OCI-M2 (cell line): ENCODE results near the gene STX8.

ENCODE experiments used
- DNase-seq: peaks from one replicate; lab custom pipeline; 2025; ENCODE audit not compliant: unreplicated experiment; lab: John Stamatoyannopoulos, UW

Gene STX8

DNA sequence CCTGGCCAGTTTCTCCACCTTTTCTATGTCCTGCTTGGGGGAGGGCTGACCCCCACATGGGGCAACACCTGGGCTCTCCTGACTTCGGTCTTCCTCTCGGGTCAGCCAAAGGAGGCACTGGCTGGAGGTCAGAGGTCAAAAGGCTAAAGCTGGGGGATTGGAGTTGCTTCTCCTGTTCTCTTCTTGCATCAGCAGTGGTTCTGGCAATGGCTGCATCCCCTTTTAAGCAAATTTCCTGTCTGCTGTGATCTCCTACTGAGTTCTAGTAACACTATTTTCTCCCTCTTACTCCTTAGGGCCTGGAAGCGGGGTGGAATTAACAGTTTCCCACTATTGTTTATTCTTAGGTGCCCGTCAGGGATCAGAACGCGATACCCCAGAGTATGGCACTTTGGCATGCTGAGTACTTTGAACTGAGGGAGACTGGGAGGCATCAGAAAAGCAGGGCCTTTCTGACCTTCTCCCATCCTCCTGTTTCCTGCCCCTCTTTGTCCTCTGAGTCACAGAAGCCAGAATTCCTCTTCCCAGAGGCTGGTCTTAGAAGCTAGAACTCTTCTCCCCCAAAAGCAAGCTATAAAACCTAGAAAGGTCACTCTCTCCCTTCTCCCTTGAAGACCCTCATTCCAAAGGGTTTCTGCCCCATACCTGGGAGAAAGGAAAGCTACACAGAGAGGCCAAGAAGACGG is 268.2 kb downstream of the STX8 start:
- DNase-seq, result no peak

DNA sequence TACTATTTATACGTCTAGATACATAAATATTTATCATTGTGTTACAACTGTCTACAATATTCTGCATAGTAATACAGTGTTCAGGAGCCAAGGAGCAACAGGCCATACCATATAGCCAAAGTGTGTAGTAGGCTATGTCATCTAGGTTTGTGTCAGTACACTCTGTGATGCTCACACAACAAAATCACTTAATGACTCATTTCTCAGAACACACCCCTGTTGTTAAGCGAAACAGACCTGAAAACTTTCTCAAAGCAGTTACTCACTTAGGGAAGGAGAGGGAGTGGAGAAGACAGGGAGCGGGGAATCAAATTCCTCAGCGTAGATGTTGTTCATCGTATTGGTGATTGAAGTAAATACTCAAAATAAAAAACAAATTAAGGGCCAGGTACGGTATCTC is 269.5 kb downstream of the STX8 start:
- DNase-seq, result no peak

DNA sequence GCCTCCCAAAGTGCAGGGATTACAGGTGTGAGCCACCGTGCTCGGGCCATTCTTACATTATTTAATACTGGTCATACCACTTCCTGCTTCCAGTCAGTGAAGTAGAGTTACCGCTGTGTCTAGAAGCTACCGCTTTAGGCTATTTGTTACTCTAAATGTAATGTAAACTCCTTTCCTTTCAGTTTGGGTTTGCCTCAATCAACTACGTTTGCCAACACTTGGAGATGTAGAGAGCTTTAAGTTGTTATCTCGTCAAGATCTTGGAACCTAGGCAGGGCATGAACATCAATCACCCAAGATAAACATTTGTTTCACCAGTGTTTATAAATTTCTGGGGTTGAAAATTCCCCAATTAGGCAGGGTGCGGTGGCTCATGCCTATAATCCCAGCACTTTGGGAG is 275.9 kb downstream of the STX8 start:
- no peak for DNase-seq

DNA sequence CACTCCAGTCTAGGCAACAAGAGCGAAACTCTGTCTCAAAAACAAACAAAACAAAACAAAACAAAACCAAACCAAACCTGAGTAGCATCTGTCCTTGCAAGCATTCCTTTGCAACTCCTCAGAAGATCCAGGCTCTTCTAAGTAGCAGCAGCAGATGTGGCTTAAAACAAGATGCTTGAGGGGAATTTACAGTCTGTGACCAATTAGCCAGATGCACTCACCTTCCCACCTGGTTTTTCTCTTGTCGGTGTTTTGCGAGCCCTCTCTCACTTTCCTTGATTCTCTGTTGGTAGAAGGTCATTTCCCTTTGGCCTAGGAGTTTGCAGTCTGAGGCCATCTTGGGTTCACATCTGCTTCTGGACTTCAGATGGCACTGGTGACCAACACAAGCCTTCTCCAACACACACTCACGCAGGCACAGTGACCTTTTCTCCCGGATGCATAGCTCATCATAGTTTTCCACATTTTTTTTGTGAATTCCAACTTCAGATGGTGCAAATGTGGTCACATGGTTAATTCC is 276.8 kb downstream of the STX8 start:
- DNase-seq, result no peak

DNA sequence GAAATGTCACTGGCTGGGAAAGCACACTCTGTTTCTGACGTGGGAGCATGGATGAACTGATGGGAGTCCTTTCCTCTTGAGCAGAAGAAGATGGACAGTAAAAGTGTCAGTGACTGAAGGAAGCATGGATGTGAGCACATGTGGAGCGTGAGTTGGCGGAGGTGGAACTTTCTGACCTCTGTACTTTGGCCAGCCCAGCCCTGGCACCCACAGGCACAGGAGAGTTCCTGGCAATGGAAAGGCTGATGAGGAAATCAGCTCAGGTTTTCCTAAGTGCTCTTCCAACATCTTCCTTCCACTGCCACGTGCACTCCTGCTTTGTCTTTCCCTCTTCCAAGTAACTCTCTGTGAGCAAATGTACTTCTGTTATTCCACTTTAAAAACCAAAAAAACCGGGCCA is 277.5 kb downstream of the STX8 start:
- no peak for DNase-seq

DNA sequence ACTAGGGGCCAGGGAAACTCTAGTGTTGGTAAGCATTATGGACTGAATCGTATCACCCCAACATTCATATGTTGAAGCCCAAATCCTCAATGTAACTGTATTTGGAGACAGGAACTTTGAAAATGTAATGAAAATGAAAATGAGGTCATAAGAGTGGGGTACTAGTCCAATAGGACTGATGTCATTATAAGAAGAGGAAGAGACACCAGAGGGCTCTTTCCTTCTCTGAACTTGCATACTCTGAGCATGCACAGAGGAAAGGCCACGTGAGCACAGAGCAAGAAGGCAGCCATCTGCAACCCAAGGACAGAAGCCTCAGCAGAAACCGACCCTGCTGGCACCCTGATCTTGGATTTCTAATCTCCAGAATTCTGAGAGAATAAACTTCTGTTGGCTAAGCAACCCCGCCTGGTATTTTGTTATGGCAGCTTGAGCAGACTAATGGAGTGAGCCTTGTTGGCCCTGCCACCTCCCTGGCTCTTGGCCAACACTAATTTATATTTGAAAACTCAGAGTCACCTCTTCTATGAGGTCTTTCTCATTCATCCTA is 280.9 kb downstream of the STX8 start:
- no peak for DNase-seq

DNA sequence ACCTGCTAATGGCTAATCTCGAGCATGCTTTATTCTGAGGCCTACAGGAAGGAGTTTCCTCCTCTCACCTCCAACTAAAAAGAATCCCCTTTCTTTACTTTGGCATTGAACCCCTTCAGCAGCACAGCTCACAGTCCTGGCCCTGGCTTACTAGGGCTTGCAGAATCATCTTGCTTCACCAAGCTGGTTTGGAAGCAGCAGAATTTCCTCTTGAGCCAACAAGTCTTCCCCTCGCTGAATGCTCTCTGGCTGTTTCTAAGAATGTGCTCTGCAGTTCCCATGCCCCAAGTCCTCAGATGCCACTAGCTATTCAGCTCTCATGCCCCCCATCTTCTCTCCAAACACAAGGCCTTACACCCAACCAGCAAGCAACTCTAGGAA is 283.1 kb downstream of the STX8 start:
- no peak for DNase-seq

DNA sequence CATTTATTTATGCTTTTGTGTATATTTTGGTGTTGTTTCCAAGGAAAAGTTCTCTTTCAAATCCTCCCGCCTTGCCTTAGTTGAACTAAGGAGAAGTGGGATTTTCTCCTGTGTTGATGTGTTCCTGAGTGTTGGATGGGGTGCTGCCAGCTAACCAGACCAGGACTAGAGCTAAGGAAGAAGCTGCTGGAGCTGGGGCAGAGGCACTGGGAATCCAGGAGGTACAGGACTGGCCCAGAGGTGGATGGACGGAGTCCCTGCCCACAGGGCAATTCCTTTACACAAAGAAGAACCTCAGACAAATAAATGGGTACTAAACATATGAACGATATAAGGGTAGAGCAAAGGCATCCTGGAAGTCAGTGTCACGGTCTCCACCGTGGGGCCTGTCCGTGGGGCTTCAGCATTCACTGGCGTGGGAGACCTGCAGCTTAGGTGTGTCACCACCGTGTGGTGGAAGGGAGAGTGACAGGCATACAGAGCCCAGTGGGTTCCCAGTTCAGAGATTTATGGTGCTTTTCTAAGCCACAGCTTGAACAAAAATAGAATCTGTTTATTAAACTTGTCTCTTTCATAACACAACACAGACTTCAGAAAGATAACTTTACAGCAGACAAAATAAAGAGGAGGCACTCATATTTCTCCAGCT is 283.6 kb downstream of the STX8 start:
- DNase-seq, result no peak

DNA sequence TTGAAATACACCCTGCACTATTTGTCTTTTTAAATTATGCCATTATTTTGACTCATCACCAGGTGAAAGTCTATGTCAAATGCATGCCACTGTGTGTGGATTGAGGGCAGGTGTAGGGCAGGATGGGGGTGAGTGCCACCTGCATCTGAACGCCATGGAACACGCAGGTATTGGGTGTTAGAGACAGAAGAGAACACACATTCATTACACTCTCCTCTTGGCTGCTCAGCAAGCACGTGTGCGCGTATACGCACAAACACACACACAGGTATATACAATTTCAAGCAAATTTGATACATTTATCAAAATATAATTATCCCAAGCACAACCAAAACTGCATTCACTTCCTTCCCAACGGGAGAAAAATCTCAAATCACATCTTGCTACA is 285.4 kb downstream of the STX8 start:
- DNase-seq, result no peak

DNA sequence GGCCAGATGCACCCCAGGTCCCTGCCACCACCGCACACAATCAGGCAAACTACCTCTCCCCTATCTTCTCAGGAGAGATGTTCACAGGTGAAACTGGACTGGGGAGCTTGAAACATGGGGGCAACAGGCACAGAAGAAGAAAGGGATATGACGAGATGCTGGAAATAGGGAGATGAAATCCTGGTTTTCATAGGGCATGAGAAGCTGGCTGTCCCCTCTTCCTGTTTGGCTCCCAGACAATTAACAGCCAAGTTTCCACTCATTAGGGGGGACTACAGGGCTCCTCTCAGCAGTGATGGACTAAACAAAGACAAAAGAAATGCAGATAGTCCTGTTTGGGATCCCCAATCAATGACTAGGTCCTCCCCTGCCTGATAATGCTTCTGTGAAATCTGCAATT is 288.3 kb downstream of the STX8 start:
- no peak for DNase-seq

DNA sequence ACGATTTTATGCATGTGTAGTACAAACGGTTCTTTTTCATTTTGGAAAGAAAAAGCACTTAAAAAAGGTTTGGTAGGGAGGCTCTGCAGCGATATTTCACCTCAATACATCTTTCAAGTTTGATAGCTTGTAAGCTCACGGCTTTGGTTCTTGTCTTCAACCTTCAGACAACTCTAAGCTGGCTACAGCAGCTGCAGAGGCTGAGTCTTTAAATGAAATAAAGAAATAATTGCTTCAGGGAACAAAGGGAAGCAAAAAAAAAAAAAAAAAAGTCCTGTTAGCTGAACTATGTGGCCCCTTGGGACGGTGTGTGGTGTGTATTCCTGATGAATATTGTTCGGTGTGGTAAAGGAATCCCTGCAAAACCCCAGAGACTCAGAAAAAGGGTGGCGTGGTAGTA is 289.2 kb downstream of the STX8 start:
- DNase-seq, result no peak

DNA sequence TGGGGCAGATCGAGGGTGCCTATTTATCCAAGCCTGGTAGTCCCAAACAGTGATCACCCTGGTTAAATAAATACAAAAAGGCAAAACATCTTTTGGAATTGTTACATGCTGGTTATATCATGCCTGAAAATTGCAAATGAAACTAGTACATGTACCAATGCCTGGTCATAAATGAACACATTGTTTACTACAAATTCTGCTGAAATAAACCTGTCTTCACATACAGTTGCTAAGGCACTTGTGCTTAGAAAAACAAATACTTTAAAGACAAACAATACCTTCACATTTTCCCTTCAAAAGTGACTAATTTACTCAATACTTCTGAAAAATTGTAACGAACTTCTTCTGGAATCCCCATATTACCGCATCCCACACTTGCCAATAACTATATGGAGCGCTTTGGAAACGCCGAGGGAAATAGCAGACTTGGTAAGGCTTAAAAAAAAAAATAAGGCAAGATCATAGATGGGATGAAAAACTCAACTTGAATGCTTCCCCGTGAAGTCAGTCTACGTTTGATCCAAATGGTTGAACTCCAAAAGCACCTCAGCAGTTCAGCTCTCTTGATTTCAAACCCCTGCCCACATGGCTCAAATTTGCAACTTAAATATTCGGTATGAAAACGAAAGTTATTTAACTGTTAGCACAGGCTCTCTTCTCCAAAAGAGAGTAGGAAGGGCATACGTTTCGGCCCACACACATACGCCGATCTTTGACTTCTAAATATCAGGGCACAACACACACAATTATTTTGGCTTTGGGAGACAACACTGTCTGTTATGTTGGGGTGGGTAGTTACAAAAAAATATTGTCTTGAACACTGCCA is 289.8 kb downstream of the STX8 start:
- no peak for DNase-seq

DNA sequence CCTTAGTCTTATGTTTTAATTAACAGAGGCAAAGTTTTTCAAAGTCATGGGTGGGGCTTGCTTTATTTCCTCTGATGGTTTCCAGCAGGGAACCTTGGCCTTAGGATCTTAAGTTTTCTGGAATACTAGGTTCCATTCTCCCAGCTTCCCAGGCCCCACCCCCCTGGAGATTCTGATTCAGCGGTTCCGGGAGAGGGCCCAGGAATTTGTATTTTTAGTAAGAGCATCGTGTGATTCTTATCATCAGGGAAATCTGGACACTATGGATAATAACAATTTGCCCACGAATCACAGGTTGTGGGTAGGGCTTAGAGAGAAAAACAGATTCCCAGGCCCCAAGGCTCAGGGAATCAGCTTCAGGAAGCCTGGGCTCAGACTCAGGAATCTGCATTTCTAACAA is 290.7 kb downstream of the STX8 start:
- DNase-seq, result no peak

DNA sequence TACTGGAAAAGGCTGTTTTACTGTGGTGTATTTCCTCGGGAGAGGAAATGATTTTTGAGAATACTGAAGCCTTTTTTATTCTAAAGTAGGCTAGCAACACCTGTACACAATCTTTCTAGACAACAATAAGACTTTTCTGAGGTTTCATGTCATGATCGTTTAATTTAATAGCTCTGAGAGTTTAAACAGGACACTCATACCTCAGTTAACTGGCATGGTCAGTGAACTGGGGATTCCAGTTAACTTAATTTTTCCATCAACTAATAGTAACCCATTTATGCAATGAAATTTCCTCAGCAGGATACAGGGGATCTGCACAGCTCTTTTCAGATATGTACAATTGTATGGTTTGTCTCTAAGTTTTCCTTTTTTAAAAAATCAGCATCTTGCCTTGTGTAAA is 291.7 kb downstream of the STX8 start:
- DNase-seq, result no peak

DNA sequence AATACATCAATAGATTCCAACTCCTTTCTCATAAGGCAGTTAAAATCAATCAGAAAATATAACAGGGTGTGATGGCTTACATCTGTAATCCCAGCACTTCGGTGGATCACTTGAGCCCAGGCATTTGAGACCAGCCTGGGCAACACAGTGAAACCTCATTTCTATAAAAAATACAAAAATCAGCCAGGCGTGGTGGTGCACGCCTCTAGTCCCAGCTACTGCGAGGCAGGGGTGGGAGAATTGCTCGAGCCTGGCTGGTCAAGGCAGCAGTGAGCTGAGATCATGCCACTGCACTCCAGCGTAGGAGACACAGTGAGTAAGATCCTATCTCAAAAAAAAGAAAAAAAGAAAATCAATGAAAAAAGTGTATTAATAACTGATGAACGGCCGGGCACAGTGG is 295.7 kb downstream of the STX8 start:
- no peak for DNase-seq

DNA sequence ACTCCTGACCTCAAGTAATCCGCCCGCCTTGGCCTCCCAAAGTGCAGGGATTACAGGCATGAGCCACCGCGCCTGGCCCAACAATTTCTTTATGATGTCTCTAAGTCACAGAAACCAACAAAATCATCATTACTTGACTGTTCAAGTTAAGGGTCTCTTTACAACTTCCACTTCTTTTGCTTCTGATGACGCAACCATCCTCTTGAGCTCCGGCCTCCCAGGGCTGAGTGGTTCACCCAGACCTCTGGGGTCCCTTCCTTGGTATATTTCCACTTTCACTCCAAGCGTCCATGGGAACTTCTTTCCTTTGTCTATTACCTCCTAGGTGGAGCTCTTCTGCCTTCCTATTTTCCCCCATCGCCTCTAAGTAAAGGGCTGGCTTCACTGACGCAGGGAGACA is 300.6 kb downstream of the STX8 start:
- DNase-seq, result no peak

DNA sequence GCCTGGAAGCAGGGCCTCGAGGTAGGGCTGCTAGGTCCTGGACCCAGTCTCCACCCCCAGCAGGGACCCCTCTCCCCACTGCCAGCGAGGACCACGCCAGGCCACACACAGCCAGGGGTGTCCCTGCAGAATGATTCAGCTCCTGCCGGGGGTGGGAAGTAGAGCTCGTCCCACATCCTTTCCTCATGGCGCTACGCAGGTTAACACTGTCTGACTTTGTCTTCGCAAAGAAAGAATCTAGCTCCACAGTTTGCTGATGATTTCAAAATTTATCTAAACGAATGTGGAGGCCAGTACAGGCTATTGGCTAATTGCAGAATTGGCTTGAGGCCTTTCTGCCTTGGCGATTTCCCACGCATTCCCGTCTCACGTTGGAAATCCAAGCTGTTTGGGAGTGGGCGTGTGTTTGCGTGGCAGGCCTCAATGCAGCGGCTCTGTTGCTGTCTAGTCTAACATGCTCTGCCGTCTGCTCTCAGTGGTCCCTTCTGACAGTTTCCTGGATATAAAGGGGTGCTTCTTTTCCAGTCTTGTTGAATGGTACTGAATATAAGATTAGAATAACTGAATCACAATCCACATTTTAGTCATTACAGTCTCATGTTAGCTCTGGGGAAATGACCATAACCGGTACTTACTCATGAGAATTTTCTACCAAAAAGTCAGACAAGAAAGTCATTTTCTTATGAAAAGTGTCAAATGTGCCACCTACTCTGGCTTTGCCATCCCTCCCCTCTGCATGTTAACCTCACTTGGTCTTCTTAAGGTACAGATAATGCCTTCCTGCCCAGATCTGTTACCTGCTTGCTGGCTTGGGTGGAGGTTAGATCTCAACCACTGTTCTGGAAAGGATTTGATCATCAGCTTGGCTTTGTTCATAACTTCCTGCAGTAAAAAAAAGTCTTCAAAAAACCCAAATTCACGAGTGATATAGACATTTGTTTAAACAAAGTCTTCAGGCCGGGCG is 301.9 kb downstream of the STX8 start:
- DNase-seq, result no peak

DNA sequence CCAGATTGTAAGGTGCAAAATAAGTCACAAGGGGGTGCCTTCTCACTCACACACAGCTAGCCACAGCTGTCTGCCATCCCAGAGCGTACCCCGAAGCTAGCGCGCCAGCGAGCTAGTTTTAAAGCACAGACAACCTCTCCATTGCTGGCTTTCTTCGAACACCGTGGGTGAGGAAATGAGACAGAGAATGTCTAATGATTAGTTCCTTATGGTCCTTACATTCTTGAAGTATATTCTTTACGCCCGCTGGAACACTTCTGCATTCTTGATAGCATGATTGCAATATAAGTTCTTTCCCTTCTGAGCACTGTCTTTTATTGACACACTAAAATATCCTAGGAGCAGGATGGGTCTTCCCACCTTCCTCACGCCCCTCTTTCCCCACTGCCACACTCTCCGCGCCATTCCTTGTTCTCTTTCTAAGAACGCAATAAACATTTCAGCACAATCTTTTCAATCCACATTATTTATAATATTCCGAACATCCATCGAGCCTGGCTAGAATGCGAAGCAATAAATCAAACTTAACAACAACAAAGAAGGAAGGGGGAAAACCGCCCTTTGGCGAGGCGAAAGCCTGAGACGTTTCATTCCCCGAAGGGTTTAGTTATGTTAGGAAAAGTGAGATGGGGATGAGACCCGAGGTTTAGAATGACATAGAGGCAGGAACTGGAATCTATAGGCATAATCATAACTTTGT is 303.0 kb downstream of the STX8 start:
- DNase-seq, result no peak

DNA sequence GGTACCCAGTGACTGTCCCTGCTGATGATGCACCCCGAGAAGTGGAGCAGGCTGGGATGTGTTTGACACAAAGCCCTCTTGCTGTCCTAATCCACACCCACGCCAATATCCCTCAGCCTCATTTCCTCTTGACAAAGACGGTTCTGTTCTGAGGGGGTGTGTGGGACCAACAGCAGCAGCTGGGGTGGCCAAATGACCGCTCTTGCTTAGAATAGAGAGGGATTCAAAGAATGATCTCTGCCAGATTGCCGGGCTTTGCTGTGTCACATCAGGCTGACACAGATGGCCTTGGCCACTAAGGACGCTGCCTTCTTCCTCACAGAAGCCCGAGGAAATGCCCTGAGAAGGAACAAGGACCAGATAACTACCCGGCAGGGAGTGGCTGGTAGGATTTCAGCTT is 303.6 kb downstream of the STX8 start:
- no peak for DNase-seq

DNA sequence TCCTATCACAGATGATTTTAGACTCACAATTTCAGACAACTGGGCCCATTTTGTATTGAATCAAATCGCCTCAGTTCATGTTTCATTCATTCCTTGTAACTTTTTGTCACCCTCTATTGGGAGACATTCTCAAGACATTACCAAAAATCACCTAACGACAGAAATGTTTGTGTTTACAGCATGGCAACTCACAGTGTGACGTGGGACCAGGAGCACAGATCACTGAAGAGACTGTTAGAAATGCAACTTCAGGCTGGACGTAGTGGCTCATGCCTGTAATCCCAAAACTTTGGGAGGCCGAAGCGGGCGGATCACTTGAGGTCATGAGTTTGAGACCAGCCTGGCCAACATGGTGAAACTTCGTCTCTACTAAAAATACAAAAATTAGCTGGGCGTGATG is 304.7 kb downstream of the STX8 start:
- DNase-seq, result no peak
